ENCODE data around the gene ADGRG3. TPM values are rescaled to one million over a fixed set of nuclear protein-coding genes. Genes with fewer than 3 reads are reported as not detected.

ADGRG3 gene
- total and polyA plus RNA-seq, 2 donors (not counting 1 experiment from before 2014, with no cell fraction given) = not detected

- H3K36me3 ChIP-seq (replicated peaks in 1 of 2; ENCODE audit: control extremely low read depth in 1 of 2, control insufficient read depth in 1 of 2, extremely low read depth in 1 of 2, insufficient read depth in 2 of 2, low read length in 1 of 2) = no peaks in the 10 kb centered on the region
- ATAC-seq (ENCODE audit: low read depth) (no peak), DNase-seq (no peak)
- no peaks in the 10 kb centered on the region for H3K4me1 Mint-ChIP-seq
- no peak overlapping the region for H2AFZ ChIP-seq (ENCODE audit: insufficient read depth, low read depth, low read length, poor library complexity, severe bottlenecking)
- no peak overlapping the region for H3K4me2 ChIP-seq (replicated peaks; ENCODE audit: low read depth, low read length, poor library complexity, severe bottlenecking)
- H3K27ac Mint-ChIP-seq = no peak overlapping the region
- peaks cover 4 to 9% of the 10 kb centered on the region in 2 donors for H3K4me1 ChIP-seq (ENCODE audit: control insufficient read depth in 2 of 2, insufficient read depth in 2 of 2, low read length in 2 of 2)
- no peak for TF ChIP-seq EZH2 (IDR thresholded peaks at IDR 0.05; ENCODE audit: borderline replicate concordance, insufficient read depth, low read depth, low read length, poor library complexity, severe bottlenecking)
- TF ChIP-seq CTCF (IDR thresholded peaks at IDR 0.05) = no peak
- ChIA-PET CTCF (interaction anchor here (0.6 to 3.6 kb wide), 2 partner anchors 9 to 63 kb away, joined by 3 to 12 read pairs; no protein-coding TSS in a partner anchor), POLR2A (no interaction called here)
- intact Hi-C loops (cut with micrococcal nuclease) = no loop called here
- WGBS (ENCODE audit: insufficient coverage) = 92% methylated on average over 7 of the region's 9 CpGs
- no peak overlapping the region for H3K9ac ChIP-seq (ENCODE audit: low read length)
- no peak overlapping the region for H3K27ac ChIP-seq (ENCODE audit: low read length in 2 of 2)
- H3K27me3 Mint-ChIP-seq = peaks cover 15% of the 10 kb centered on the region
- H3K4me3 Mint-ChIP-seq = no peak overlapping the region
- H3K79me2 ChIP-seq (ENCODE audit: control insufficient read depth, insufficient read depth, low read length) = no peaks in the 10 kb centered on the region
- H3K27me3 ChIP-seq (replicated peaks in 1 of 4; ENCODE audit: control extremely low read depth in 1 of 4, control insufficient read depth in 3 of 4, insufficient read depth in 4 of 4, low read length in 3 of 4) = peaks cover 0 to 15% (median 0%) of the 10 kb centered on the region in 4 experiments
- H4K20me1 ChIP-seq (ENCODE audit: control insufficient read depth, insufficient read depth, low read length, poor library complexity, severe bottlenecking) = no peaks in the 10 kb centered on the region
- H3K9me3 Mint-ChIP-seq (ENCODE audit: insufficient read depth) = no peaks in the 10 kb centered on the region
- peaks cover 0 to 13% (median 0%) of the 10 kb centered on the region in 3 donors for H3K9me3 ChIP-seq (ENCODE audit: control extremely low read depth in 1 of 3, control insufficient read depth in 2 of 3, insufficient read depth in 1 of 3, low read length in 2 of 3)
- H3K4me3 ChIP-seq (ENCODE audit: control extremely low read depth in 1 of 5, extremely low read depth in 1 of 5, insufficient read depth in 1 of 5, low read depth in 2 of 5, low read length in 4 of 5) = no peak overlapping the region
These were observed 27.9 kb upstream of the ADGRG3 start for GRCh38 chr16:57640185-57640584.

GRCh38 chr16:57640612-57641011 lies 27.5 kb upstream of the ADGRG3 start:
- ChIA-PET POLR2A (no interaction called here), CTCF (interaction anchor here (0.6 to 3.6 kb wide), 2 partner anchors 9 to 64 kb away, joined by 3 to 12 read pairs; no protein-coding TSS in a partner anchor)
- H3K36me3 ChIP-seq (replicated peaks in 1 of 2; ENCODE audit: control extremely low read depth in 1 of 2, control insufficient read depth in 1 of 2, extremely low read depth in 1 of 2, insufficient read depth in 2 of 2, low read length in 1 of 2) = no peaks in the 10 kb centered on the region
- Mint-ChIP-seq H3K27me3 (peaks cover 15% of the 10 kb centered on the region), H3K4me1 (peaks cover 2% of the 10 kb centered on the region), H3K27ac (no peak overlapping the region), H3K9me3 (ENCODE audit: insufficient read depth) (no peaks in the 10 kb centered on the region), H3K4me3 (no peak overlapping the region)
- H3K27me3 ChIP-seq (replicated peaks in 1 of 4; ENCODE audit: control extremely low read depth in 1 of 4, control insufficient read depth in 3 of 4, insufficient read depth in 4 of 4, low read length in 3 of 4) = peaks cover 0 to 15% (median 0%) of the 10 kb centered on the region in 4 experiments
- no peak overlapping the region for H3K4me2 ChIP-seq (replicated peaks; ENCODE audit: low read depth, low read length, poor library complexity, severe bottlenecking)
- peaks cover 4 to 9% of the 10 kb centered on the region in 2 donors for H3K4me1 ChIP-seq (ENCODE audit: control insufficient read depth in 2 of 2, insufficient read depth in 2 of 2, low read length in 2 of 2)
- intact Hi-C loops (cut with micrococcal nuclease) = no loop called here
- H2AFZ ChIP-seq (ENCODE audit: insufficient read depth, low read depth, low read length, poor library complexity, severe bottlenecking) = no peak overlapping the region
- TF ChIP-seq EZH2 (IDR thresholded peaks at IDR 0.05; ENCODE audit: borderline replicate concordance, insufficient read depth, low read depth, low read length, poor library complexity, severe bottlenecking) (no peak), CTCF (IDR thresholded peaks at IDR 0.05) (no peak)
- no peak overlapping the region for H3K4me3 ChIP-seq (ENCODE audit: control extremely low read depth in 1 of 5, extremely low read depth in 1 of 5, insufficient read depth in 1 of 5, low read depth in 2 of 5, low read length in 4 of 5)
- H3K27ac ChIP-seq (ENCODE audit: low read length in 2 of 2) = no peak overlapping the region
- no peaks in the 10 kb centered on the region for H4K20me1 ChIP-seq (ENCODE audit: control insufficient read depth, insufficient read depth, low read length, poor library complexity, severe bottlenecking)
- DNase-seq (no peak), ATAC-seq (ENCODE audit: low read depth) (no peak)
- no peak overlapping the region for H3K9ac ChIP-seq (ENCODE audit: low read length)
- peaks cover 0 to 14% (median 0%) of the 10 kb centered on the region in 3 donors for H3K9me3 ChIP-seq (ENCODE audit: control extremely low read depth in 1 of 3, control insufficient read depth in 2 of 3, insufficient read depth in 1 of 3, low read length in 2 of 3)
- WGBS (ENCODE audit: insufficient coverage) = 62% methylated on average over 7 of the region's 8 CpGs
- no peaks in the 10 kb centered on the region for H3K79me2 ChIP-seq (ENCODE audit: control insufficient read depth, insufficient read depth, low read length)
